ENCODE measurements around the gene B3GNT3. TPM values are rescaled to one million over a fixed set of nuclear protein-coding genes. Genes with fewer than 3 reads are reported as not detected.

Gene B3GNT3
- total and polyA plus RNA-seq, 9 of the 15 experiments (the other 6 are each of a cell fraction or from before 2014, with no cell fraction given) = 0.06 to 0.11 (median 0.07) TPM; not detected in 6

- TF ChIP-seq MEF2A (IDR thresholded peaks at IDR 0.05; ENCODE audit: control insufficient read depth, low read depth, low read length) (no peak), ZBTB49 (CRISPR knock-in tag; IDR thresholded peaks at IDR 0.05; ENCODE audit: borderline replicate concordance) (no peak), U2AF2 (optimal IDR thresholded peaks at IDR 0.05; ENCODE audit: low read depth, low read length) (no peak), FOXP1 (CRISPR knock-in tag; IDR thresholded peaks at IDR 0.05) (0 out of 2 replicates have a peak, but pooled peaks have one; percentile 49), HINFP (tag; conservative IDR thresholded peaks at IDR 0.05; ENCODE audit: low read depth) (no peak), ZNF146 (CRISPR knock-in tag; IDR thresholded peaks at IDR 0.05; ENCODE audit: unreplicated experiment) (no peak), ZBTB8A (IDR thresholded peaks at IDR 0.05; ENCODE audit: partially characterized antibody) (no peak), NR2C2 (CRISPR knock-in tag; IDR thresholded peaks at IDR 0.05) (no peak; the same call in 1 of the 2 replicates), NR2C2 (tag; IDR thresholded peaks at IDR 0.05) (no peak), HNRNPH1 (optimal IDR thresholded peaks at IDR 0.05; ENCODE audit: low read depth, low read length) (no peak), SRSF3 (IDR thresholded peaks at IDR 0.05; ENCODE audit: insufficient read depth, low read length) (no peak), KDM1A (IDR thresholded peaks at IDR 0.05) (peak; percentile 57 to 78; a peak in 3 of 4 replicates), SMARCE1 (IDR thresholded peaks at IDR 0.05) (no peak), ZNF212 (CRISPR knock-in tag; IDR thresholded peaks at IDR 0.05) (no peak), CCNT2 (IDR thresholded peaks at IDR 0.05; ENCODE audit: borderline replicate concordance, extremely low read depth, insufficient read length, low read depth, low read length) (no peak), ZNF316 (IDR thresholded peaks at IDR 0.05) (no peak), SP1 (CRISPR knock-in tag; IDR thresholded peaks at IDR 0.05) (0 out of 2 replicates have a peak, but pooled peaks have one; percentile 46), HSF4 (CRISPR knock-in tag; IDR thresholded peaks at IDR 0.05; ENCODE audit: borderline replicate concordance) (no peak), DACH1 (IDR thresholded peaks at IDR 0.05; ENCODE audit: partially characterized antibody) (peak; percentile 82), TCF3 (CRISPR knock-in tag; IDR thresholded peaks at IDR 0.05) (0 out of 2 replicates have a peak, but pooled peaks have one; percentile 10), ELK3 (CRISPR knock-in tag; IDR thresholded peaks at IDR 0.05) (no peak)
- TF ChIP-seq, protein P1, sequence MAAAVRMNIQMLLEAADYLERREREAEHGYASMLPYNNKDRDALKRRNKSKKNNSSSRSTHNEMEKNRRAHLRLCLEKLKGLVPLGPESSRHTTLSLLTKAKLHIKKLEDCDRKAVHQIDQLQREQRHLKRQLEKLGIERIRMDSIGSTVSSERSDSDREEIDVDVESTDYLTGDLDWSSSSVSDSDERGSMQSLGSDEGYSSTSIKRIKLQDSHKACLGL (CRISPR knock-in tag; IDR thresholded peaks at IDR 0.05; ENCODE audit: borderline replicate concordance, poor library complexity, severe bottlenecking) = no peak
- TF ChIP-seq, protein P2, sequence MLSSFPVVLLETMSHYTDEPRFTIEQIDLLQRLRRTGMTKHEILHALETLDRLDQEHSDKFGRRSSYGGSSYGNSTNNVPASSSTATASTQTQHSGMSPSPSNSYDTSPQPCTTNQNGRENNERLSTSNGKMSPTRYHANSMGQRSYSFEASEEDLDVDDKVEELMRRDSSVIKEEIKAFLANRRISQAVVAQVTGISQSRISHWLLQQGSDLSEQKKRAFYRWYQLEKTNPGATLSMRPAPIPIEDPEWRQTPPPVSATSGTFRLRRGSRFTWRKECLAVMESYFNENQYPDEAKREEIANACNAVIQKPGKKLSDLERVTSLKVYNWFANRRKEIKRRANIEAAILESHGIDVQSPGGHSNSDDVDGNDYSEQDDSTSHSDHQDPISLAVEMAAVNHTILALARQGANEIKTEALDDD (IDR thresholded peaks at IDR 0.05) = no peak
Observed at GRCh38 chr19:17749912-17750317, 45.0 kb upstream of the B3GNT3 start (continued).

Data from K562 (cell line).